GM12864 (cell line): ENCODE results near the gene LECT2.

Experiments
- DNase-seq: peaks from one replicate; pipeline ENCODE4 v3.0.0-alpha.2; 2011; ENCODE audit warnings: low read depth
- H3K4me3 ChIP-seq: 2 replicates; pipeline ENCODE4 v1.5.1; 2011; ENCODE audit warnings: mild to moderate bottlenecking, low read depth, low read length, control low read depth
- CTCF ChIP-seq: IDR thresholded peaks from 2 replicates; pipeline ENCODE4 v1.5.1; 2011; ENCODE audit warnings: low read depth, mild to moderate bottlenecking, moderate library complexity, low read length, control low read depth, inconsistent platforms; ENCODE audit errors: missing control alignments

The LECT2 gene

DNA sequence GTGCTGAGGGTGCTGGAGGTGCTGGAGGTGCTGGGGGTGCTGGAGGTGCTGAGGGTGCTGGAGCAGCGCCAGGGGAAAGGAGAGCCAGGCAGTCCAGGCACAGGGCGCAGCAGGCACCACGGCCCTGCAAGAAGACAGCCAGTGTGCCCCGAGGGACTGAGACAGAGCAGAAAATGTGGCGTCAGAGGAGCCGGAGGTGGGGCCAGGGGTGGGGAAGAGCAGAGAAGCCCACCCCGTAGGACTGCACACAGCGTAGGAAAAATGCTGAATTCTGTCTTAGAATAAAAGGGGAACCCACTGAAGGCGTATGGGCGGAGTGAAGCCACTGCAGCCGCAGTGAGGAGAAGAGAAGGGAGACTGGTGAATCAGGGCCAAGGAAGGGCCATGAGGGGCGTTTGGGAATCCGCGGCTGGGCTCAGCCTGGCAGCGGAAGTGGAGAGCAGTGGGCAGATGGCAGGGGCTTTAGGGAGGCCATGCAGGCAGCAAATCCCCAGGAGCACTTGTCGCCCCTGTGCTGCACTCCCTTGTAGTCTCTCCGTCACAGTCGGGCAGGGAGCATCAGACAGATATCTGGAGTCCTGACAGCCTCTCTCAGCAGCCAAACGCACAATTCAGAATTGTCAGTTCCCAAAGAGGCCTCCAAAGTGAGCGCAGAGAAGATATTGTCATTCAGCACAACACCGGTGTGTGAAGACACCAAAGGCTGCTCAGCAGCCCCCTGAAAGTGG, 35.9 kb upstream of the LECT2 start:
- DNase-seq = no peak
- no peak overlapping the region for H3K4me3 ChIP-seq
- no peak for TF ChIP-seq CTCF

GRCh38 chr5:135989686-135990085, 34.9 kb upstream of the LECT2 start:
- no peak for TF ChIP-seq CTCF
- H3K4me3 ChIP-seq = no peak overlapping the region
- DNase-seq = no peak

DNA sequence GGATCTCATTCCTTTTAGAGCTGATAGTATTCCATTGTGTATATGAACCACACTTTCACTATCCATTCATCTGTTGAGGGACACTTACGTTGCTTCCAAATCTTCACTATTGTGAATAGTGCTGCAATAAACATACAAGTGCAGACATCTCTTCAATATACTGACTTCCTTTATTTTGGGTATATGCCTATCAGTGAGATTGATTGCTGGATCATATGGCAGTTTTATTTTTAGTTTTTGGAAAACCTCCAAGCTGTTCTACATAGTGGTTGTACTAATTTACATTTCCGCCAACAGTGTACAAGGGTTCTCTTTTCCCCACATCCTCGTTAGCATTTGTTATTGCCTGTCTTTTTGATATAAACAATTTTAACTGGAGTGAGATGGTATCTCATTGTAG, 33.8 kb upstream of the LECT2 start:
- TF ChIP-seq CTCF = no peak
- DNase-seq = no peak
- H3K4me3 ChIP-seq = no peak overlapping the region

DNA sequence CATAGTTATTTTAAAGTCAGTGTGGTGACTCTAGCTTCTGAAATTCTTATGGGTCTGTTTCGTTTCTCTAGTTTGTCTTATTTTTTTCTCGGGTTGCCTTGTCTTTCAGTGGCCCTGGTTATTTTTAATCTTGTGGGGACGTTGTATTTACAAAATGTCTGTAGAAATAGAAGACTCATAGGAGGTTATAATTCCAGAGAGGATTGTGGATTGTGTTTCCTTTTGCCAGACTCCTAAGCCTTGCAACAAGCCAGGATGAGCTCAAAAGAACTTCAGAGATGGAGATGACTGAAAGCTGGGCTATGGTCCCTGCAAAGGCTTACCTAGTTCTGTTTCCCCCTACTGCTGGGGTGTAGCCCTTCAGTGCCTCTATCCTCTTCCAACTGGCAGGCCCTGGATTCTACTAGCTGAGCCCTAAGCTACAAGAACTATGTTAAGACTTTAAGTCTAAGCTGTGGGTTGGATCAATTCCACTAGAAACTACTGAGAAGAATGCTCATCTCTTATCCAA, 32.2 kb upstream of the LECT2 start:
- DNase-seq = no peak
- no peak for TF ChIP-seq CTCF
- H3K4me3 ChIP-seq = no peak overlapping the region

- TF ChIP-seq CTCF = no peak
- H3K4me3 ChIP-seq = no peak overlapping the region
- no peak for DNase-seq
These were observed 31.6 kb upstream of the LECT2 start for GRCh38 chr5:135986401-135986800.

- no peak for DNase-seq
- no peak for TF ChIP-seq CTCF
- no peak overlapping the region for H3K4me3 ChIP-seq
These were observed 31.2 kb upstream of the LECT2 start for GRCh38 chr5:135985951-135986350.

GRCh38 chr5:135980620-135981019, 25.8 kb upstream of the LECT2 start:
- TF ChIP-seq CTCF = no peak
- H3K4me3 ChIP-seq = no peak overlapping the region
- DNase-seq = no peak
